Measurements from ENCODE around the gene CNTF. TPM values are rescaled to one million over a fixed set of nuclear protein-coding genes. Genes with fewer than 3 reads are reported as not detected.

The CNTF gene
- total and polyA plus RNA-seq, 4 donors: 0.28 to 2.0 (median 1.0) TPM

DNA sequence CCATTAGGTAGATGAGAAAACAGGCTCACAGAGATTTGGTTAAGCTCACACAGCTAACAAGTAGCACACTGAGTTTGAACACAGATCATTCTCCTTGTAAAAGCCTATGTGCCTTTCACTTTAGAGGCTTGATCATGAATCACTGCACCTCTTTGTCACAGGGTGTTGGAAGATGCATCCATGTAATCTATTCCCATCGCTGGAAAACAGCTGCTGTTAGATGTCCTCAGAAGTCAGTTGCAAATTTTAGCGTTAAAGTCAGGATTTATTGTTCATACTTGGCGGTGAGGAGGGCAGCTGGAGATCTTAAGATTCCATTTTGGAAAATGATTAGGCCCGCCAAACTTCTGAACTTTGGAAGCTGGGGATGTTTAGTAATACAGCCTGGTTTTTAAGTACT lies 2.6 kb downstream of the CNTF start:
- peaks cover 0 to 17% (median 0%) of the 10 kb centered on the region in 5 donors for H3K4me1 ChIP-seq (ENCODE audit: control insufficient read depth in 5 of 5, insufficient read depth in 5 of 5, low read length in 5 of 5)
- no peak overlapping the region for H3K27ac ChIP-seq (ENCODE audit: low read depth in 1 of 2, low read length in 1 of 2)
- H3K4me3 ChIP-seq: no peak overlapping the region
- DNase-seq: no peak
- peaks cover 12 to 28% (median 18%) of the 10 kb centered on the region in 4 donors for H3K36me3 ChIP-seq (ENCODE audit: control insufficient read depth in 4 of 4, insufficient read depth in 4 of 4, low read length in 4 of 4)
- H3K9me3 ChIP-seq (ENCODE audit: control insufficient read depth in 4 of 4, insufficient read depth in 3 of 4, low read length in 3 of 4): no peaks in the 10 kb centered on the region
- no peak for ATAC-seq (ENCODE audit: insufficient read depth, low FRiP score)
- 97 to 99% methylated on average over 4 of the region's 4 CpGs for WGBS, 2 donors
- no peak overlapping the region for H3K9ac ChIP-seq (ENCODE audit: insufficient read depth in 1 of 2, low read length in 2 of 2)
- no peaks in the 10 kb centered on the region for H3K27me3 ChIP-seq (ENCODE audit: control insufficient read depth in 3 of 3, insufficient read depth in 3 of 3, low read length in 2 of 3)
- TF ChIP-seq CTCF (IDR thresholded peaks at IDR 0.05; ENCODE audit: control extremely low read depth, extremely low read depth): no peak

- Histone ChIP-seq H3K4me3 (no peak overlapping the region), H3K9me3 (ENCODE audit: control insufficient read depth in 4 of 4, insufficient read depth in 3 of 4, low read length in 3 of 4) (no peaks in the 10 kb centered on the region), H3K4me1 (ENCODE audit: control insufficient read depth in 5 of 5, insufficient read depth in 5 of 5, low read length in 5 of 5) (peaks cover 0 to 17% (median 0%) of the 10 kb centered on the region in 5 donors), H3K9ac (ENCODE audit: insufficient read depth in 1 of 2, low read length in 2 of 2) (no peak overlapping the region), H3K27ac (ENCODE audit: low read depth in 1 of 2, low read length in 1 of 2) (no peak overlapping the region), H3K27me3 (ENCODE audit: control insufficient read depth in 3 of 3, insufficient read depth in 3 of 3, low read length in 2 of 3) (no peaks in the 10 kb centered on the region), H3K36me3 (ENCODE audit: control insufficient read depth in 4 of 4, insufficient read depth in 4 of 4, low read length in 4 of 4) (peaks cover 12 to 28% (median 17%) of the 10 kb centered on the region in 4 donors)
- no peak for TF ChIP-seq CTCF (IDR thresholded peaks at IDR 0.05; ENCODE audit: control extremely low read depth, extremely low read depth)
- ATAC-seq (ENCODE audit: insufficient read depth, low FRiP score) (no peak), DNase-seq (no peak)
- WGBS, 2 donors: 95% methylated on average over 4 of the region's 4 CpGs
These were observed 3.5 kb downstream of the CNTF start for GRCh38 chr11:58625826-58626460.

- Histone ChIP-seq H3K4me1 (ENCODE audit: control insufficient read depth in 5 of 5, insufficient read depth in 5 of 5, low read length in 5 of 5) (peaks cover 0 to 14% (median 0%) of the 10 kb centered on the region in 5 donors), H3K27ac (ENCODE audit: low read depth in 1 of 2, low read length in 1 of 2) (no peak overlapping the region), H3K36me3 (ENCODE audit: control insufficient read depth in 4 of 4, insufficient read depth in 4 of 4, low read length in 4 of 4) (peaks cover 12 to 26% (median 16%) of the 10 kb centered on the region in 4 donors), H3K4me3 (no peak overlapping the region), H3K9me3 (ENCODE audit: control insufficient read depth in 4 of 4, insufficient read depth in 3 of 4, low read length in 3 of 4) (no peaks in the 10 kb centered on the region), H3K27me3 (ENCODE audit: control insufficient read depth in 3 of 3, insufficient read depth in 3 of 3, low read length in 2 of 3) (no peaks in the 10 kb centered on the region), H3K9ac (ENCODE audit: insufficient read depth in 1 of 2, low read length in 2 of 2) (no peak overlapping the region)
- 74 to 78% methylated on average over 4 of the region's 4 CpGs for WGBS, 2 donors
- no peak for ATAC-seq (ENCODE audit: insufficient read depth, low FRiP score)
- DNase-seq: no peak
- no peak for TF ChIP-seq CTCF (IDR thresholded peaks at IDR 0.05; ENCODE audit: control extremely low read depth, extremely low read depth)
These were observed 4.5 kb downstream of the CNTF start for GRCh38 chr11:58626934-58627483.

Measured in lung (tissue), 12 donors.